Endothelial cell (in vitro differentiated cells): ENCODE results near the gene HES7. TPM values are rescaled to one million over a fixed set of nuclear protein-coding genes. Genes with fewer than 3 reads are reported as not detected.

Experiments
- DNase-seq: peaks from one replicate; pipeline ENCODE4 v3.0.0; 2021; ENCODE audit warnings: low spot score
- H3K27ac Mint-ChIP-seq: one replicate; pipeline ENCODE4 v1.8.0; 2021; ENCODE audit warnings: mixed read lengths, inconsistent platforms; ENCODE audit not compliant: unreplicated experiment
- H3K27me3 Mint-ChIP-seq: one replicate; pipeline ENCODE4 v1.8.0; 2021; ENCODE audit warnings: mild to moderate bottlenecking, moderate library complexity, mixed read lengths, inconsistent platforms; ENCODE audit not compliant: unreplicated experiment
- H3K36me3 Mint-ChIP-seq: one replicate; pipeline ENCODE4 v1.8.0; 2021; ENCODE audit warnings: mild to moderate bottlenecking, low read depth, mixed read lengths, inconsistent platforms; ENCODE audit not compliant: unreplicated experiment
- H3K4me1 Mint-ChIP-seq: one replicate; pipeline ENCODE4 v1.8.0; 2021; ENCODE audit warnings: mild to moderate bottlenecking, mixed read lengths, inconsistent platforms; ENCODE audit not compliant: unreplicated experiment
- H3K4me3 Mint-ChIP-seq: one replicate; pipeline ENCODE4 v1.8.0; 2021; ENCODE audit warnings: mild to moderate bottlenecking, mixed read lengths, inconsistent platforms; ENCODE audit not compliant: unreplicated experiment
- H3K9me3 Mint-ChIP-seq: one replicate; pipeline ENCODE4 v1.8.0; 2021; ENCODE audit warnings: mixed read lengths, inconsistent platforms; ENCODE audit not compliant: unreplicated experiment
- CTCF ChIP-seq: fragments of 200-600 bp; sonication (generic); IDR thresholded peaks from one replicate; pipeline ENCODE4 v1.5.0; 2021; ENCODE audit warnings: antibody characterized with exemption; ENCODE audit not compliant: unreplicated experiment
- total RNA-seq: library from RNA; stranded (reverse); fragmentation: NEBNext Ultra II Directional; extraction: Animal tissue kit (Norgen Biotek cat#: 25700); gene quantifications from one replicate; pipeline ENCODE4 v1.2.1, GENCODE V29; 2021; ENCODE audit not compliant: unreplicated experiment

HES7 gene
- total RNA-seq, 1 donor from 2014 or later = 3.3 TPM

- TF ChIP-seq CTCF = no peak
- Mint-ChIP-seq H3K9me3 (no peaks in the 10 kb centered on the region), H3K27me3 (peaks cover 13% of the 10 kb centered on the region), H3K27ac (peak overlapping the region; percentile 74), H3K36me3 (peaks cover 14% of the 10 kb centered on the region), H3K4me1 (peaks cover 40% of the 10 kb centered on the region), H3K4me3 (no peak overlapping the region)
- no peak for DNase-seq
Observed at GRCh38 chr17:8159032-8159400, 35.1 kb upstream of the HES7 start.

- H3K9me3 Mint-ChIP-seq = no peaks in the 10 kb centered on the region
- peak; percentile 93 for DNase-seq
- H3K4me1 Mint-ChIP-seq = peaks cover 39% of the 10 kb centered on the region
- peaks cover 15% of the 10 kb centered on the region for H3K27me3 Mint-ChIP-seq
- TF ChIP-seq CTCF = peak; percentile 89
- peak overlapping the region; percentile 74 for H3K27ac Mint-ChIP-seq
- H3K36me3 Mint-ChIP-seq = peaks cover 14% of the 10 kb centered on the region
- no peak overlapping the region for H3K4me3 Mint-ChIP-seq
Observed at GRCh38 chr17:8158267-8159031, 34.5 kb upstream of the HES7 start.

GRCh38 chr17:8156246-8156992 lies 32.5 kb upstream of the HES7 start:
- peaks cover 10% of the 10 kb centered on the region for H3K36me3 Mint-ChIP-seq
- H3K27ac Mint-ChIP-seq = no peak overlapping the region
- H3K4me3 Mint-ChIP-seq = no peak overlapping the region
- peaks cover 29% of the 10 kb centered on the region for H3K27me3 Mint-ChIP-seq
- no peak for TF ChIP-seq CTCF
- no peaks in the 10 kb centered on the region for H3K9me3 Mint-ChIP-seq
- peaks cover 42% of the 10 kb centered on the region for H3K4me1 Mint-ChIP-seq
- DNase-seq = peak; percentile 99

- Mint-ChIP-seq H3K36me3 (peaks cover 6% of the 10 kb centered on the region), H3K27me3 (peaks cover 27% of the 10 kb centered on the region), H3K9me3 (no peaks in the 10 kb centered on the region), H3K4me3 (no peak overlapping the region), H3K4me1 (peaks cover 39% of the 10 kb centered on the region), H3K27ac (no peak overlapping the region)
- no peak for DNase-seq
- TF ChIP-seq CTCF = no peak
Observed at GRCh38 chr17:8155996-8156245, 32.0 kb upstream of the HES7 start.
